ENCODE data around the gene CACNA1B.
"Not testable (repeated sequence)": the region's sequence is repeated elsewhere in the genome, so short reads cannot be mapped to it uniquely, and the experiment has no call there.

Gene CACNA1B

GRCh38 chr9:138117101-138117750 lies 239.6 kb downstream of the CACNA1B start:
- no peak for DNase-seq (ENCODE audit: low read depth)

- no peak for DNase-seq (ENCODE audit: low read depth)
Measured at GRCh38 chr9:138117836-138118235, 240.3 kb downstream of the CACNA1B start.

GRCh38 chr9:138118601-138119071 lies 241.1 kb downstream of the CACNA1B start:
- DNase-seq (ENCODE audit: low read depth) = no peak

- no peak for DNase-seq (ENCODE audit: low read depth)
Measured at GRCh38 chr9:138119202-138120027, 241.8 kb downstream of the CACNA1B start.

- DNase-seq (ENCODE audit: low read depth) = no peak
Measured at GRCh38 chr9:138120072-138120471, 242.5 kb downstream of the CACNA1B start.

- no peak for DNase-seq (ENCODE audit: low read depth)
Measured at GRCh38 chr9:138120511-138121437, 243.2 kb downstream of the CACNA1B start.

GRCh38 chr9:138121438-138122050 lies 244.0 kb downstream of the CACNA1B start:
- no peak for DNase-seq (ENCODE audit: low read depth)

GRCh38 chr9:138122201-138122600 lies 244.6 kb downstream of the CACNA1B start:
- no peak for DNase-seq (ENCODE audit: low read depth)

- no peak for DNase-seq (ENCODE audit: low read depth)
Measured at GRCh38 chr9:138122676-138123075, 245.1 kb downstream of the CACNA1B start.

GRCh38 chr9:138123086-138123485 lies 245.5 kb downstream of the CACNA1B start:
- no peak for DNase-seq (ENCODE audit: low read depth)

GRCh38 chr9:138126090-138126857 lies 248.7 kb downstream of the CACNA1B start:
- DNase-seq (ENCODE audit: low read depth) = not testable (repeated sequence)

GRCh38 chr9:138126858-138127584 lies 249.4 kb downstream of the CACNA1B start:
- DNase-seq (ENCODE audit: low read depth) = not testable (repeated sequence)

GRCh38 chr9:138128027-138128426 lies 250.4 kb downstream of the CACNA1B start:
- not testable (repeated sequence) for DNase-seq (ENCODE audit: low read depth)

GRCh38 chr9:138129318-138129717 lies 251.7 kb downstream of the CACNA1B start:
- DNase-seq (ENCODE audit: low read depth) = not testable (repeated sequence)

- DNase-seq (ENCODE audit: low read depth) = not testable (repeated sequence)
Measured at GRCh38 chr9:138132946-138133705, 255.5 kb downstream of the CACNA1B start.

- not testable (repeated sequence) for DNase-seq (ENCODE audit: low read depth)
Measured at GRCh38 chr9:138134581-138134980, 257.0 kb downstream of the CACNA1B start.

GRCh38 chr9:138139096-138139495 lies 261.5 kb downstream of the CACNA1B start:
- not testable (repeated sequence) for DNase-seq (ENCODE audit: low read depth)

- DNase-seq (ENCODE audit: low read depth) = not testable (repeated sequence)
Measured at GRCh38 chr9:138140980-138141379, 263.4 kb downstream of the CACNA1B start.

GRCh38 chr9:138142528-138143244 lies 265.1 kb downstream of the CACNA1B start:
- not testable (repeated sequence) for DNase-seq (ENCODE audit: low read depth)

Measured in stimulated activated CD4-positive, alpha-beta T cell treated with anti-CD3 and anti-CD28 coated beads, Interleukin-2, amount 100 ng/mL, for 4 hours (primary cell).